GM12865 (cell line): ENCODE results near the gene TARS3.

Source experiments
- DNase-seq: peaks from one replicate; pipeline ENCODE4 v3.0.0; 2010; ENCODE audit warnings: low read depth
- H3K4me3 ChIP-seq: 2 replicates; pipeline ENCODE4 v1.5.1; 2011; ENCODE audit warnings: mild to moderate bottlenecking, low read depth, low read length, control low read depth
- CTCF ChIP-seq: IDR thresholded peaks from 2 replicates; pipeline ENCODE4 v1.5.1; 2011; ENCODE audit warnings: low read length, control low read depth, low read depth, inconsistent platforms; ENCODE audit not compliant: insufficient read depth; ENCODE audit errors: missing control alignments

Gene TARS3

GRCh38 chr15:101608201-101608600, 116.1 kb downstream of the TARS3 start:
- no peak for DNase-seq
- no peak for TF ChIP-seq CTCF
- no peak overlapping the region for H3K4me3 ChIP-seq

GRCh38 chr15:101607108-101607507, 117.2 kb downstream of the TARS3 start:
- no peak overlapping the region for H3K4me3 ChIP-seq
- TF ChIP-seq CTCF, result no peak
- DNase-seq, result no peak

DNA sequence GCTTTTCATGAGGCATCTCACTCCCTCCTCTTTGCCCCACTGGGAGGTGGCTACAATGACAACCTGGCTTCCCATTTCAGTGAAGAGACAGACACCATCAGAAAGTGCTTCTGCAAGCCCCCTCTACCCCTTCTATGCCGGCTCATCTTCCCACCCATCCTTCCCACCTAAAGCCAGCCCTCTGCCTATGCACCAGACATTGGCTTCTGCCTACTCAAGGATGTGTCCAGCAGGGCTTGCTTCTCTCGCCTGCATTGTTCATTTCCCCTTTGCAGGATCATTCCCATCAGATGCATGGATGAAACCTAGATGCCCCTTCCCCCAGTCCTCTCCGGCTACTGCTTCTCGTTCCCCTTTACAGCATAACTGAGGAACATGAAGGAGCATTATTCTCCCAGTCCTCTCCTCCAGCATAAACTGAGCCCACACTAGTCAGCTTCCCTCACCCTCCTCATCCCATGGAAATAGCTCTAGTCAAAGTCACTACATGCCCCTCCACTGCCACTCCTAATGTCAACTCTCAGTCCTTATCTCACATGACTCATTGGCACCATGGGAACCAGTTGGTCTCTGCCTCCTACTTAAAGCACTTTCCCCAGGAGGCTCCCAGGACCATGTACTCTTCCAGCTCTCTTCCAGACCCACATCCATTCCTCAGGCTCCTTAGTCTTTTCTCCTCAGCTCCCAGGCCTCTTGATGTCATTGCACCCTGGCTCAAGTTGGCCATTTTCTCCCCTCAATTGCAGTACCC, 120.0 kb downstream of the TARS3 start:
- no peak for TF ChIP-seq CTCF
- DNase-seq, result no peak
- no peak overlapping the region for H3K4me3 ChIP-seq
